ENCODE data around the gene CRB2.

The CRB2 gene

DNA sequence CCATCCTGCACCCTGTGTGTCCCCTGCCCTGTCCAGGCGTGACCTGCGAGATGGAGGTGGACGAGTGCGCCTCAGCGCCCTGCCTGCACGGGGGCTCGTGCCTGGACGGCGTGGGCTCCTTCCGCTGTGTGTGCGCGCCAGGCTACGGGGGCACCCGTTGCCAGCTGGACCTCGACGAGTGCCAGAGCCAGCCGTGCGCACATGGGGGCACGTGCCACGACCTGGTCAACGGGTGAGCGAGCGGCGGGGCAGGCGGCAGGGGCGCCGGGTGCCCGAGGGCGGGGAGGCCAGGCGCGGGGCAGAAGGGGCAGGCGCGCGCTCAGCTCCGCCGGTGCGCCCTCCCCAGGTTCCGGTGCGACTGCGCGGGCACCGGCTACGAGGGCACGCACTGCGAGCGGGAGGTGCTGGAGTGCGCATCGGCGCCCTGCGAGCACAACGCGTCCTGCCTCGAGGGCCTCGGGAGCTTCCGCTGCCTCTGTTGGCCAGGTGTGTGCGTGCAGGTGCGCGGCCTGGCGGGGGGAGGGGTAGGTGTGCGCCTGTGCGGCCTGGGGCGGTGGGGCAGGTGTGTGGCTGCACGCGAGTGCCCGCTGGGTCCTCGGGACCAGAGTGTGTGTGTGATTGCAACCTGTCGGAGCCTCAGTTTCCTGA lies 10.0 kb downstream of the CRB2 start:
- ATAC-seq: no peak

DNA sequence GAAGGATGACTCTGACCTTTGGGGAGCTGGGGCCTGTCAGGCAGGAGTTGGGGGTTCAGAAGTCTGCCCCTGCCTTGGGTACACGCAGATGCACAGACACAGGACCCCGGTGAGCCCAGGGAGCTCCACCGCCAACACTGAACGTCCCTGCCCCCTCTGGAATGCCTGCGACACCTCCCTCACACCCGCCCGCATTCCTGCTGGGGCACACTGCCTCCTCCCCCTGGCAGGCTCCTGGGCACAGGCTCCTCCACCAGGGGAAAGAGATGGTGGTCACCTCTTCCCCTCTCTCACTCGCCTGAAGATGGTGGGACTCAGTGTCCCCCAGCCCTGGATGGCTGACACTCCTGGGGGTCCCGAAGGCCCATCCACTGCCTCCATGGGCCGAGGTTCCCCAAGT lies 12.0 kb downstream of the CRB2 start:
- no peak for ATAC-seq

DNA sequence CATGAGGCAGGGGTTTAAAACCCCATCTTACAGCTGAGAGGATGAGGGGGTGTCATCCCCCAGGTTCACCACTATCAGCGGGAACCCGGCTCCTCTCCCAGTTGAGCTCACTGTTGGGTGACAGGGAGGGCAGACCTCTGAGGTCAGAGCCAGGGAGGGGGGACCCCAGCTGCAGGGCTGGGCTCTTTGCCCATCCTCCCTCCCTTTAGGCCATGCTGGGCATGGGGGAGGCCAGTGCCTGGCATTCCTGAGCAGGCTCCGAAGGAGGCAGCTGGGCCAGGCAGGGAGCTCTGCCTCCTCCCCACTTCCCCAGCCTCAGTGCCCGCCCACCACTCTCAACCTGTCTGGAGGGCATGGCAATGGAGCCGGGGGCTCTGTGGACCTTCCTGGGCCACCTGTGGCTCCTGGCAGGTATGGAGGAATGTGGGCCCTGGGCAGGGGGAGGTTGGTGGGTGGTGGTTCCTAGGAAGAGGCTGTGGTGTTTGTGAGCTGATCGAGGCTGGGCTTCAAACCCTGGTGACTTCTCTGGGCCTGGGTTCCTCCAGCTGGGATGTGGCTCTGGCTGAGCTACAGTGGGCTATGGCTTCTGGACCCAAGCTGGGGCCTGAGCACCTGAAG lies 12.6 kb downstream of the CRB2 start:
- no peak for ATAC-seq

DNA sequence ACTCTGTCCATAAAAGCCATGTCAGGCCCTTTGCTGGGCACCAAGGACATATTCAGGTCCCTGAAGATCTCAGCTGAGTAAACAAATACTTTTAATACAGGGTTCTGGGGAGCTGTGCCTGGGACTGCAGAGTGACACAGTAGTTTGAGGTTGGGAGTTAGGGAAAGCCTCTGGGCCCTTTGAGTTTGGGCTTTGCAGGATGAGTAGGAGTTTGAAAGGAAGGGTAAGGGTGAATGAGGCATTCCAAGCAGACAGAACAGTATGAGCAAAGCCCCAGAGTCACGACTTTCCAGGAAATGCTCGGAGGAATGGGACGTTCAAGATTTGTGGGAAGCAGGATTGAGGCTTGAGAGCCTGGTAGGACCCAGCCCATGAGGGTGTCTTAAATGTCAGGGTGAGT lies 13.3 kb downstream of the CRB2 start:
- ATAC-seq: no peak

DNA sequence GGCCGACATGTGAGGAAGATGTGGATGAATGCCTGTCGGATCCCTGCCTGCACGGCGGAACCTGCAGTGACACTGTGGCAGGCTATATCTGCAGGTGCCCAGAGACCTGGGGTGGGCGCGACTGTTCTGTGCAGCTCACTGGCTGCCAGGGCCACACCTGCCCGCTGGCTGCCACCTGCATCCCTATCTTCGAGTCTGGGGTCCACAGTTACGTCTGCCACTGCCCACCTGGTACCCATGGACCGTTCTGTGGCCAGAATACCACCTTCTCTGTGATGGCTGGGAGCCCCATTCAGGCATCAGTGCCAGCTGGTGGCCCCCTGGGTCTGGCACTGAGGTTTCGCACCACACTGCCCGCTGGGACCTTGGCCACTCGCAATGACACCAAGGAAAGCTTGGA lies 14.1 kb downstream of the CRB2 start:
- no peak for ATAC-seq

DNA sequence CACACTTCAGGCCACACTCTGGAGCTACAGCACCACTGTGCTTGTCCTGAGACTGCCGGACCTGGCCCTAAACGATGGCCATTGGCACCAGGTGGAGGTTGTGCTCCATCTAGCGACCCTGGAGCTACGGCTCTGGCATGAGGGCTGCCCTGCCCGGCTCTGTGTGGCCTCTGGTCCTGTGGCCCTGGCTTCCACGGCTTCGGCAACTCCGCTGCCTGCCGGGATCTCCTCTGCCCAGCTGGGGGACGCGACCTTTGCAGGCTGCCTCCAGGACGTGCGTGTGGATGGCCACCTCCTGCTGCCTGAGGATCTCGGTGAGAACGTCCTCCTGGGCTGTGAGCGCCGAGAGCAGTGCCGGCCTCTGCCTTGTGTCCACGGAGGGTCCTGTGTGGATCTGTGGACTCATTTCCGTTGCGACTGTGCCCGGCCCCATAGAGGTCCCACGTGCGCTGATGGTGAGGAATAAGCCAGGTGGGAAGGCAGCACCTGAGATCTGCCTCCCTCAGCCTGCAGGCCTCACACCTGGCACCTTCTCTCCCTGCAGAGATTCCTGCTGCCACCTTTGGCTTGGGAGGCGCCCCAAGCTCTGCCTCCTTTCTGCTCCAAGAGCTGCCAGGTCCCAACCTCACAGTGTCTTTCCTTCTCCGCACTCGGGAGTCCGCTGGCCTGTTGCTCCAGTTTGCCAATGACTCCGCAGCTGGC lies 14.7 kb downstream of the CRB2 start:
- no peak for ATAC-seq

DNA sequence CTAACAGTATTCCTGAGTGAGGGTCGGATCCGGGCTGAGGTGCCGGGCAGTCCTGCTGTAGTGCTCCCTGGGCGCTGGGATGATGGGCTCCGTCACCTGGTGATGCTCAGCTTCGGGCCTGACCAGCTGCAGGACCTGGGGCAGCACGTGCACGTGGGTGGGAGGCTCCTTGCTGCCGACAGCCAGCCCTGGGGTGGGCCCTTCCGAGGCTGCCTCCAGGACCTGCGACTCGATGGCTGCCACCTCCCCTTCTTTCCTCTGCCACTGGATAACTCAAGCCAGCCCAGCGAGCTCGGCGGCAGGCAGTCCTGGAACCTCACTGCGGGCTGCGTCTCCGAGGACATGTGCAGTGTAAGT lies 15.2 kb downstream of the CRB2 start:
- no peak for ATAC-seq

DNA sequence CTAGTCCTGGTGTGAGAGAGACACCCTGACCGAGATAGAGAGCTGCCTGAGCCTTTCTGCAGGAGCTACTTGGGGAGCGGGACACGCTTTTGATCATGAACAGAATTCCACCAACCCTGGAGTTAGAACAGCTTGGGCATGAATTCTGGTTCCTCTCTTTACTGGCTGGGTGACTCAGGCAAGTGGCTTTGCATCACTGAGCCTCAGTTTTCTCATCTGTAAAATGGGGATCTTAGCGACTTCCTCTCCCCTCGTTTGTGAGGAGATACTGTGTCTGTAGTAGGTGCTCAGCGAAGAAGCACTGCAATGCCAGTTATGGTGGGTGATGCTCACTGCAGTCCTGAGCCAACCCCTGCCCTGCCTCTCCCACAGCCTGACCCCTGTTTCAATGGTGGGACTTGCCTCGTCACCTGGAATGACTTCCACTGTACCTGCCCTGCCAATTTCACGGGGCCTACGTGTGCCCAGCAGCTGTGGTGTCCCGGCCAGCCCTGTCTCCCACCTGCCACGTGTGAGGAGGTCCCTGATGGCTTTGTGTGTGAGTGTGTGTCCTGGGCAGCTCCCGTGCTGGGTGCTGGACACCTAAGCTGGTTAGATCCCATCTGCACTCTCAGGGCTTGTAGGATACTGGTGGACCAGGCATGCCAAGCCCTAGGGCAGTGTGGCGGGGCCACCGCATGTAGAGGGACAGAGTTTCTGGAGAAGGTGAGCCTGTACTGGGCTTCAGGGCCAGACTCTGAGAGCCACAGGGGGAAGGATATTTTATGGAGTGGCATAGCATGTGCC lies 16.0 kb downstream of the CRB2 start:
- ATAC-seq: no peak

DNA sequence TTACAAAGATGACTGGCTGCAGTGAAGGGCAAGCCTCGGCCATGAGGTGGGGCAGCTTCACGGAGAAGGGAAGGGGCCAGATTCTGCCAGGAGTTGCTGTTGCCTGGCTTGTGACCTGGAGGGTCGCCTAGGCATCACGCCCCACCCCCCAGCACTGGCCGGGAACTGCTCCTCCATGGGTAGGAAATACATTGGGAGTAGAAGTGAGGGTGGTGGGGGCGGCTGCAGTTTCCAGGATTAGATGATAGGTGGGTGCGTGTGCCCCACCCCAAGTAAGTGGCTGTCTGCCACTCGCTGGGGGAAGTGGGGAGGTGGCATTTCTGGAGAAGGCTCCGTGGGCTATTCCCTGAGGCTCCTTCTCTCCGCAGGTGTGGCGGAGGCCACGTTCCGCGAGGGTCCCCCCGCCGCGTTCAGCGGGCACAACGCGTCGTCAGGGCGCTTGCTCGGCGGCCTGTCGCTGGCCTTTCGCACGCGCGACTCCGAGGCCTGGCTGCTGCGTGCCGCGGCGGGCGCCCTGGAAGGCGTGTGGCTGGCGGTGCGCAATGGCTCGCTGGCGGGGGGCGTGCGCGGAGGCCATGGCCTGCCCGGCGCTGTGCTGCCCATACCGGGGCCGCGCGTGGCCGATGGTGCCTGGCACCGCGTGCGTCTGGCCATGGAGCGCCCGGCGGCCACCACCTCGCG lies 16.9 kb downstream of the CRB2 start:
- ATAC-seq: no peak

DNA sequence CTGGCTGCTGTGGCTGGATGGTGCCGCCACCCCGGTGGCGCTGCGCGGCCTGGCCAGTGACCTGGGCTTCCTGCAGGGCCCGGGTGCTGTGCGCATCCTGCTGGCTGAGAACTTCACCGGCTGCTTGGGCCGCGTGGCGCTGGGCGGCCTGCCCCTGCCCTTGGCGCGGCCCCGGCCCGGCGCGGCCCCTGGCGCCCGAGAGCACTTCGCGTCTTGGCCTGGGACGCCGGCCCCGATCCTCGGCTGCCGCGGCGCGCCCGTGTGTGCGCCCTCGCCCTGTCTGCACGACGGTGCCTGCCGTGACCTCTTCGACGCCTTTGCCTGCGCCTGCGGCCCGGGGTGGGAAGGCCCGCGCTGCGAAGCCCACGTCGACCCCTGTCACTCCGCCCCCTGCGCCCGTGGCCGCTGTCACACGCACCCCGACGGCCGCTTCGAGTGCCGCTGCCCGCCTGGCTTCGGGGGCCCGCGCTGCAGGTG lies 17.5 kb downstream of the CRB2 start:
- ATAC-seq: no peak

DNA sequence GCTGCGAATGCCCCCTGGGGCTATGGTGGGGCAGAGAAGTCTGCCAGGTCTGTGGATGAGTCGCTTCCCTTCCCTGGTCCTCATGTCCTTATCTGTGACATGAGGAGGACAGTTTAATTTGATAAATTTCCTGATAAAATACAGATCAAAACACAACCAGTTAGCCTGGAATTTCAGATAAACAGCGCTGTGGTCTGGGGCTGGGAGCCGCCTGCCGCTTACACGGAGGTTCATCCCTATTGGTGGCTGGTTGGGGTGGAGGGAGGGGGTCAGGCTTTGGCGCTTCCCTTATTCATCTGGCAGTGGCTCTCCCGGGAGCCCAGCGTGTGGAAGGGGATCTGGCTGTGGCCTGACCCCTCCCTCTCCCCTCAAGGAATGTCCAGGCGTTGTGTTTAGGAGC lies 17.9 kb downstream of the CRB2 start:
- ATAC-seq: no peak

DNA sequence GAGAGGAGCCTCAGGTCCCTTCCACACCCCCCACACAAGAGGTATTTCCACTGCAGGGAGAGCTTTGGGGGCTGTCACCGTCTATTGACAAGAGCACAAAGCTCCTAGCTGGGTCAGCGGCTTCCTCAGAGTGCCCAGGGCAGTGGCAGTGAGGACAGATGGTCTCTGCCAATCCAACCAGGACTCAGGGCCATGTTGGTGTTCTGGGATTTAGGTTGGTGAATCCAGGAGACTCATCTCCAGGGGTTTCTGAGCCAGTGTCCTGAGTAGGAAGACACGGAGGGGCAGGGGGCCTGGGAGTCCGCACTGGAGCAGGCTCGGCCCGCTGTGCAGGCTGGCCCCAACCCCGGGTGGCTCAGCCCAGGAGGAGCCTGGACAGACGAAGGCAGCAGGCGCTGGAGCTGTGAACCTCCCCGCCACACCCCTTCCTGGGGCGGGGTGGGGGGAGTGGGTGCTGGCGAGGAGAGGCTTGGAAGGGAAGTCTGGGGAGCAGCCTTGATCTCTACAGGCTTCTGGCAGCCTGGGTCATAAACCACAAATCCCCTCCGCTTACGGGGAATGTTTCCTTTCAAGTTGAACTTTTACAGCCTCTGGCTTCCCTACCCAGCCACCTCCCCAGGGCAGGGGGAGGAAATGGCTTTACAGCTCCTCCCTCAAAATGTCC lies 19.6 kb downstream of the CRB2 start:
- no peak for ATAC-seq

DNA sequence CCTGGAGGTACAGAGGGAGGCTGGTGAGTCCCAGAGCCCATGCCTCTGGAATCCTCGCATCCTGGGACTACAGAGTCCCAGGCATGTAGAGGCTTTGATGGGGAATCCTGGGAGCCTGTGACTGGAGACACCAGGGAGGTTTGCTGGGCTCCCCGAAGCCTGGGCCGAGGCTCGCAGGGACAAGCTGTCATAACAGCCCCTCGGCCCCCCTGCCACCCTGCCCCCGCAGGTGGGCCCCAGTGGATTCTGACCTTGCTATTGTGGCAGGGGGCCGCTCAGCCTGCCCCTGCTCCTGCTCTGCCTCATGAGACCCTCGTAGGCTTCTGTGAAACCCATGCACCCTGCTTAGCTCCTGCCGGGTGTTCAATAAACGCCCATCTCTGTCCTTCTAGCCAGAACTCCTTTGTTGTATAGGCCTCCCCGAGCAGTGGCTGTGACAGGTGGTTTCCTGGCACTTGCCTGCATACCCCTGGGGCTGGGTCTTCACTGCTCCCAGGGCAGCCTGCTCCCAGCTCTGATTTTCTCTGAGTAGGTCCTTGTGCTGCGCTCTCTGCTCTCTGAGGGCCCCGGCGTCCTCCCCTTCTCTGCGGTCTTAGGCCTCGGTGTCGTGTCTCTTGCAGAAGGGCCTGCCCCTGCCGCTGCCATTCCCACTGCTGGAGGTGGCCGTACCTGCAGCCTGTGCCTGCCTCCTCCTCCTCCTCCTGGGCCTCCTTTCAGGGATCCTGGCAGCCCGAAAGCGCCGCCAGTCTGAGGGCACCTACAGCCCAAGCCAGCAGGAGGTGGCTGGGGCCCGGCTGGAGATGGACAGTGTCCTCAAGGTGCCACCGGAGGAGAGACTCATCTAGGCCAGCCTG lies 20.4 kb downstream of the CRB2 start:
- no peak for ATAC-seq

DNA sequence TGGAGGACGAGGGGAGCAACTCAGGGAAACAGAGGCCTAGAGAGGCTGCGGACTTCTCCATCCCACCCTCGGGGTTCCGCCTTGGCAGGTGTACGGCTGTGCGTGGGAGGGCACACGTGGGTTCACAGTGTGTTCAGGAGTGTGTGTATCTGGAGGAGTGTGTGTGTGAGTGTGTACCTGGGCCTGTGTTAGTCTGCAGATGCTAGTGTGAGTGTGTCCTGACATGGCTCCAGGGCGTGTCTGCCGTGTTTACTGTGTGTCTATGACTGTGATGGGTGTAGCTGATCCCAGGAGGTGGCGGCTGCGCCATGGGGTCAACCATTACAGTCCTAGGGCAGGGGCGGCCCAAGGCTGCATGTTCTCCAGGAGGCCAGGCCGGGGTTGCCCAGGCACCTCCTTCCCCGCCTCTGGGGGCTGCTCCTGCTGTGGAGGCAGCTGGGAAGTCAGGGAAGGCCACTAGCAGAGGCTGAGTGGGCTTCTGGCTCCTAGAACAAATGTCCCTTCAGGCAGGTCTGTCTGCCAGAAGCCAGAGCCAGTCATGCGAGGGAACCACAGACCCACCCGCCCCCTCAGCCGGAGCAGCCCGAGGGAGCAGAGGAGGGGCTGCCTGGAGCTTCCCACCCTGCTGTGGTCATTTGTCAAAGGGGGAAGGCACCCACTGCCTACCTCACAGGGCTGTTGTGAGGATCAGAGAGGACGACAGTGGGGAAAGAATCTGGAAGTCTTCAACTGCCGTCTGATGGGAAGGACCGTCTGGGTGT lies 21.4 kb downstream of the CRB2 start:
- no peak for ATAC-seq

DNA sequence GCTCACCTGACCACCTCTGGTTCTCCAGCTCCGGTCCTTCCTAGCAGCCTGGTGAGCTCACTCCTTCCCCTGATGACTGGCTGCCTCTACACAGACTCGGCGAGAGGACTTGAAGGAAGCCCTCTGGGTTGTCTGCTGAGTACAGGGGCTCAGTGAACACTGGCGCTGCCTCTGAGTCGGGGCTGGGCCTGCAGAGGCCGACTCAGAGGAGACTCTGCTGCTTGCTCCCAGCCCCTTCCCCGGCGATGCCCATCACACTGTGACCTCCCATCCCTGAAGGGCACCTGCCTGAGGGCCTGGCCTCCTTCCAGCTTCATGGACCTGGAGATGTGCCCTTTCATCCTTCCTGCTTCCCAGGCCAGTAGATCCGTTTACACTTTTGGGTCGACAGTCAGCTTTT lies 22.0 kb downstream of the CRB2 start:
- ATAC-seq: no peak

DNA sequence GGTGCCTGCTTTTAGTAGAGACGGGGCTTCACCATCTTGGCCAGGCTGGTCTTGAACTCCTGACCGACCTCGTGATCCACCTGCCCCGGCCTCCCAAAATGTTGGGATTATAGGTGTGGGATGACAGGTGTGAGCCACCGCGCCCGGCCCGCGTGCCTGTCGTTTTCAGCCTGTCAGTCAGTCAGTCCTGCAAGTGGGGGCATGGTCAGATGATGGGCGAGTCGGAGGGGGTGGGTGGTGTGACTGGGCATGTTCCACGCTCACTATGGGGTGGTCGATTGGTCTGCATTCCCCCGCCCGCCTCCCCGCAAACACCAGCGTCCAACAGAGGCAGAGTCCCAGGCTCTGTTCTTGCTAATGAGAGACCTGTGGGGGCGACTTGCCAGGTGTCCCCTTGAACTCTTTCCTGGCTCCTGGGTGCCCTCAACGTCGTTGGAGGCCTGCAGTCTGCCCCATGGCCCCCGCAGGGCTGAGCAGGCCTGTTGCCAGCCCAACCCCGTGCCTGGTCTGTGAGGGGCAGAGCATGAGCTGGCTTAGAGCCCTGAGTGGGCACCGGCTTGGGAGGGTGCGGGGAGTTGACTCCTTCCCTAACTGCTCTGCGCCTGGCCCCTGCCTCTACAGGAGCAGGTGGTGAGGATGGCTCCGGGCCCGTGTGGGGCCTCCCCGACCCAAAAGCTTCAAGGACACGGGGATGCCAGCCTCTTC lies 23.1 kb downstream of the CRB2 start:
- ATAC-seq: no peak

DNA sequence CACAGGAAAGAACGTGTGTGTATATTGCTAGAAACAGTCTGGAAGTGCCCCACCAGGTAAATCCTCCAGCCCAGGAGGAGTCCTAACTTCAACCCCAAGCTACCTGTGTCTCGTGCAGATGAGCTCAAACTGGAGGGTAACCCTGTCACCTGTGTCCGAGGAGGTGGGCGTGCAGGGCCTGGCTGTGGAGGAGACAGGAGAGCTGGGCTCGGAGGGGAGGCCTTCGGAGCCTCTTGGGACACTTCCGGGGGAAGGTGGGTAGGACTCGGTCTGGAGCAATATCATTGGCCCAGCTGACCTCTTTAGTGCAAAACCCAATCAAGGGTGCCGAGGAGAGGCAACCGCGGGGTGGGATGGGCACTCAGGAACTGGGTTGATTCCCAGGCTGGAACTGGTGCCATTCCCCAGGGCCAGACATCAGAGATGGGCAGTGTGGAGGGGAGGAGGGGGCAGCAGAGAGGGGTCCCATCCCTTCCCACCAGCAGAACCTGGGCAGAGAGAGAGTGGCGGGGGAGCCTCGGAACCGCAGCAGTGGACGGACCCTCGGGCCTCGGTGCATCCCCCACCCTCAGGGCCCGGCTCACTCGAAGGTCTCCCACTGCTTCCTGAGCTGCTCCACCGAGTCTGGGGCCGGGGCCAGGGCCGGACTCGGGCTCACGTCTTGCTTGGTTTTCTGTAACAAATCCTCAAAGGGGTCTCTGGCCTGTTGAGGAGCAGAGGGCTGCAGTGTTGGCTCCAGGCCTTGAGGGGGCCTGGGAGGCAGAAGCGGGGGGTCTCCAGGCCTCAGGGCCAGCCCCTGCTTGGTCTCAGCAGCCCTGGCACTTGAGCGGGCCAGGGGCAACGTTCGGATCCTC lies 25.1 kb downstream of the CRB2 start:
- ATAC-seq: no peak

DNA sequence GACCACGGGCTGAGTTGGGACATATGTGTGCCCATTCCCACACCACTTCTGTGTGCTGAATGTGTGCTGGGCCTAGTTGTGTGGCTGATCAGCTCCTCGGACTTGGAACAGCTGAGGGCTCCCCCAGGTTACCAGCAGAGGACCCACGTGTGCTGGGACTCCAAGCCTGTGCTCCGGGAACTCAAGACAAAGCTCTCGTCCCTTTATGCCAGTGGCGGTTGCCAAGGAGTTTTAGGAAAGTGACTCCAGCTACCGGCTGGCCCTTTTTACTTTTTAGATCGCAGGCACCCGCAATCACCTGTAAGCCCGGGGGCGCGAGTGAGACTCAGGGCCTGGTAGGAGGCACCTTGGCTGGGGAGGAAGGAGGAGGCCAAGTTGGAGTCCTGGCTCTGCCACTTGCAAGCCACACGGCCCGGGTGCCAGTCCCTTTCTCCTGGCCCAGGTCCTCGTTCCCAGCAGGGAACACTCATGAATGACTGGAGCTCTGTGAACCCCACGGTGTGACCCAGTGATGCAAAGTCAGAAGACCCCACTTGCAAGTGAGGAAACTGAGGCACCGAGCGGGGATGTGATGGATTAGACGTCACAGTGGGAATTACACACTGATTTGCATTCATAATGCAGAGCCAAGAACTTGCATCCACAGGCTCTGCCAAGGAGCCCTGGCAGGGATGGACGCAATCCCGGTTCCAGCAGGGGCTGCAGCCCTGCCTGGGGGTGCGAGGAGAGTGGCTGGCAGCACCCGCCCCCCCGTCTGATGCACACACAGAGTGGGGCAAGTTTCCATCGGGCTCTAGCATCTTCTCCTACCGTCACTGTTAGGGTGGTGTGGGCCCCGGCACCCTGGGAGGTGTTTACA lies 26.9 kb downstream of the CRB2 start:
- ATAC-seq: no peak
